Stimulated activated CD8-positive, alpha-beta memory T cell treated with anti-CD3 and anti-CD28 coated beads, Interleukin-15, amount 100 ng/mL, for 4 hours (primary cell): ENCODE results near the gene USP35.
"Not testable (repeated sequence)": the region's sequence is repeated elsewhere in the genome, so short reads cannot be mapped to it uniquely, and the experiment has no call there.

Experiments used
- DNase-seq, 2 donors: peaks; one replicate each; pipeline ENCODE4 v3.0.0-alpha.2; 2020; ENCODE audit warnings: low read depth in 2 of 2

Gene USP35

DNA sequence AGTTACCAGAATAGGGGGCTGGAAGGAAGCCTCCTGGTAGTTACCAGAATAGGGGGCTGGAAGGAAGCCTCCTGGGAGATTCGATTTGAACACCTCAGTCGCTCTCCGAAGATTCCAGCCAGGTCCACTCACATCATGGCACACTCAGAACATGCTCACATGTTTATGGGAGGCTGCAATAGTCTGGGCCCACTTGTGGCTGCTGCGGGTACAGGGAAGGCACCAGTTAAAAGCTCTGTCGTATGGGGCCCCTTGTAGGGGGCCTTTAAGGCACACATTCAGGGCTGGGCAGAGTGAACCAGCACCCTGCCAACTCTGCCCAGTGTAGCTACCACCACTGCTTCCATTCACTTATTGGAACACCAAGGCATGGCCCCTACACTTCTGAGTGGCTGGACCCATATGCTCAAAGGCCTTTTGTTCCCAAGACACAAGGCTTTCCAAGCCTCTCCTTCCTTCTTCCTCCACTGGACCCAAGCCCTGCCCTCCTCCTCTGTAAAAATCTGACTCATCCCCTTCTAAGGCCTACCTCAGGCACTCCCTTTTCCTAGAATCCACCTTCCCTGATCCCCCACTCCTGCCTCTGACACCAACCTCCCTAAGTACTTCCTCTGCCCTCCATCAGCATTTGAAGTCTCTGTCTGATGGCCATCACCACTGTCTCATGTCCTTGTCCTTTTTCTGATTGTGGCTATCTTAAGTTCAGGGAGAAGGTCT, 28.0 kb downstream of the USP35 start:
- DNase-seq: no peak

DNA sequence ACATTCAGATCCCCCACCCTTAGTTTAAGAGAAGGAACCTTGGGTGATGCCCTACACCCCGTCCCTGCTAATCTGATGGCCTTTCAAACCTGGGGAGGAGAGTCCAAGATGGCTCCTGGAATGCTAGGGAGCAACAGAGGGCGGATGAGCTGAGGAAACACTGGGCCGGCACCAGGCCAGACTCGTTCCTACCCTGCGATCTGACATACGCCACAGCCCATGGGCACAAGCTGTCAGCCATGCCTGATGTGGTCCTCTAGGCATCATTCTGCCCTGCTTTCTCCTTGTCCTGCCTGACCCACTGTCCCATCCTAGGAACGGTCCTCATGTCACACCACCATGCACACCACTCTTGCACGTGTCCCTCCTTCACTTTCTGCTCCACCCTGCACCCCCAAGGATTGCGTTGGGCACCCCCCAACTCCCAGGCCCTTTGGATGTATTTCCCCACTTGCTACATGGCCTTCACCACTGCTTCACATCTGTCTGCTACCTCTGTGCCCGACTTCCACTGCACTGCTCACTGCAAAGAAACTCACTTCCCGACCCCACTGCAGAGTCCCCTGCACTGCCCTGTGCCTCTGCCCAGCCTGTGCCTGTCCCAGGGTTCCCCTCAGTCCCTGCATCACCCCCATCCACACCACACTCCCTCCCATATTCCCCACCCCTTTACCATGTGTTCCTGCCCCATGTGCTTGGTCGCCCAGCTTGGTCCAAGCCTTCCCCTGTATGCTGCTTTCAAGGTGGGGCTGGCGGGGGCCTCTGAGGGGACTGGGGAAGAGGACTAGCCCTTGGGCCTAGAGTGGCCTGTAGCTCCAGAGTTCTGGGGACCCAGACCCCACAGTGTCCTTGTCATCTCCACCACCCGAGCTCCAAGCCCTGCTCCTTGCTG, 29.2 kb downstream of the USP35 start:
- DNase-seq: no peak

DNA sequence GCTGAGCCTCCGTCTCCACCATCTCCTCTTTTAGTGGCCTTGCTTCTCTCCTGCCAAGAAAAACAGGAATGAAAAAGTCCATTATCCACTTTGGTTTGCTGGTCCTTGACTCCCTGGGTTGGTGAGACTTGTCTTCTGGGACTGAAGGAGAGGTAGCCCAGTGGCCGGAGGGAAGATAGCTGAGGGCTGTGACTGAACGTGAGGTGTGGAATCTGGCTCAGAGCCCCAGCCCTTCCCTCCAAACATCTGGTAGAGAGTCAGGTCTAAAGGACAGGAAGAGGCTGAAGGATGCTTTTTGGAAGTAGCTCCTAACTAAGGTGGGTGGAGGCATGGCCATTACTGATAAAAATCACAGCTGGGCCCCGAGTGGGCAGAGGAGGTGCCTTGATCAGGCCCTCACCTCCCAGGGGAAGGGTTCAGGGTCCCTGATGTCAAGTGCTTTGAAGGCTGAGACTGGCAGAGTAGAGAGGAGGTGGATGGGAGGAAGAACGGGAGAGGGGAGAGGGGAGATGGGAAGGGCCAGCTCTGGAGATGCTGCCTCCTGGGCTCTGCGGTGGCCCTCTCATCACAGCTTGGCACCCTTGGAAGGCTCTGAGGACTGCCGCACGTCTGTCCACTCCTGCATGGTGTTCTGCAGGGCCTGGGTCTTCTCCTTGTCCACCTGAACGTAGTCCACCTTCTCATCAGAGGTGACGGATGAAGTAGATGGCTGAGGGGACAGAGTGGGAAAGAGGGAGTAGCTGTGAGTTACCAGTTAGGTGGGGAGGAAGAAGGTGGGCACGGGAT, 30.2 kb downstream of the USP35 start:
- no peak for DNase-seq

DNA sequence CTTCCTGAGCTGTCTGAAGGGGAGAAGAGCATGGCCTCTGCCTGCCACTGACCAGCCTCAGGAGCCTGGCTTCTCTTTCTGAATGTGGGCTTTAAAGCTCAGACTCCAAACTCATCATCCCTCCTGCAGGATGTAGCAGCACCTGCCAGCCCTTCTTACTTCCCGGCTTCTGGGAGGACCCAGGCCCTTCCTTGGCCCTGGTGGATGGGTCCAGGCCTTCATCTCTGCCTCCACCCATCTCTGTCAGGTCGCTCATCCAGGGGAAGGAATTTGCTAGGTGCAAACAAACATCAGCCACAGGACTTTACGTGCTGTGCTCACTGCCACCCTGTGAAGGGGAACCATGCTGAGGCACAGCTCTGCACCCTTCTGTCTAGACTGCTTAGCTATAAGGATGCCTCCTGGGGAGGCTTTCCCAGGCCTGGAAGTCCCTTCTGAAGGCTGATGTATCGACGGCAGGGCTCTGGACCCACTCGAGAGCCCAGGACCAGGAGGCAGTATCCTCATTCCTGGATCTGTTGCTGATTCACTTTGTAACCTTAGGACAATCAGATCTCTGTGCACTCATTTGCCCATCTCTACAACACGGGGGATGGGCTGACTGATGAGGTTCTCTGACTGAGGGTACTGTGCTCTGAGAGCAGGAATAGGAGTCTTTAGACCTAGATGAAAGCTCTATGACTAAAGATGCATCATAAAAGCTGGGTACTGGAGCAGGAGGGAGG, 30.9 kb downstream of the USP35 start:
- DNase-seq: no peak

DNA sequence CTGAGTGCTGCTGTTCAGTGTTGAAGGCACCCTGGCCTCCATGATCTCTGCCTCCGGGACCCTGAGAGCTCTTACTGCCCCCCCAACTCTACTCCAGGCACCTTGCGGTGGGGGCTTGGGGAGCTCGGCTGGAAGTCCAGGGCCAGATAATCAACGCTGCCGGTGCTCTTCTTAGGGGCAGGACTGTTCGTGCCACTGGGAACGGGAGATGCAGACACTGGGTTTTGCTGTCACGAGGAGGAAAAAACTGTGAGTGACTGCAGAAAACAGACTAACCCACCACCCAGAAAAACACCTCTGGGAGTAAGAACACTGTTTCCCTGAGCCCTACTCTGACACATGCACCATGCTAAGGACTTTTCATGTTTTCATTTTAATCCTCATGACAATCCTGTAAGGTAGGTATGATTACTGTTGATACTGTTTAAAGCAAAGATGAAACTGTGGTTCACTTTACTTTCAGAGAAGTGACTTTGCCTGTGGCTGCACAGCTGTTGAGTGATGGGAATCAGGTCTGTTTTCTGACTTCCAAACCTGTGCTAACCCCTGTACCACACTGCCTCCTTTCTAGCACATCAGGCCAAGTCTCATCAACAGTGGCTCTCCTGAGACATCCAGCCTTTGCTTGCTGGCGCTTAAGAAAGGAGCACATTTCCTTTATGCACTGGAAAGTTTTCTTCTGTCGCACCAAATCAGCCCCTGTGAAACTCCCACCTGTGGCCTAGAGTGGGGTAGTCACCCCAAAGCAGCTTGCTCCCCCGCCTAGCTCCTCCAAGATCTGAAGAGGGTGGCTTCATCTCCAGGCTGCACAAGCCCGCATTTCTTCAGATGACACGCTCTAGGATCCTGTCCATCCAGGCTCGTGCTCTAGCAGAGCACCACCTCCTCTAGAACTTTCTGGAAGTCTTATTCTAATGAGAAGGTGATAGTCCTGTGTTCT, 31.8 kb downstream of the USP35 start:
- DNase-seq: no peak

DNA sequence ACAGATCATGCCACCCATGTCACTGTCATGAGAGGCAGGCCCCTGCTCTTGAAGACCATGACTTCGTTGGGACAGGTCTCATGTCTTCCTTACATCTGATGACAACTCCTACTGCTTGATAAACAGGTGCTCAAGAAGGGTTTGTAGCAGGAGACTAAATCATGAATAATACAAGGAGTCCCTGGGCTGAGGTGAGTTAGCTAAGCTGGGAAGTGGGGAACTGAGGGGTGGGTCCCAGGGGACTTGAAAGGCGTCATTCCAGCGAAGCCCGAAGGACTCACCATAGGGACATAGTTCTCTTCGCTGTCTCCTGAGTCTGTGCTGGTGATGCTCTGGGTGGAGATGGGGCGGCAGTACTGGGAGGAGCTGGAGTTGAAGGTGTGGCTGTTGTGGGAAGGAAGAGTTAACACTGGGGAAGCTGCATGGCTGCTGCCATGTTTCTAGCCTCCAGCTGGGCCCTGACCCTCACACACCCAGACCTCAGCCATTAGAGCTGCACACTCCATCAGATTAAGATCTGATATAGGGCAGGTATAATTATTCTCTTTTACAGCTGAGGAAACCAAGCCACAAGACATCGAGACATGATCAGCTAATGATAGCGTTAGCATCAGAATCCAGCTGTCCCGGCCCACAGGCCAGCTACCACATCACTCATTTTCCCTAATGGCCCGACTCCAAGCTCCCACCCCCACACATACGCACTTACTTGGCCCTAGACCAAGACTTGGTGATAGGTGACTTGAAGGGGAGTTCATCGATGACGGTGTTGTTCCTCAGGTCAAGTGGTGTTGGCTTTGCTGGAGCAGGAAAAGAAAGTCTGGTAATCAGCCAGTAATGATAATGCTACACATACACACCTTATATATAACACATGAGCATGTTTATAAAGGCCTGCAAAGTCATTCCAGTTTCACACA, 32.9 kb downstream of the USP35 start:
- no peak for DNase-seq

DNA sequence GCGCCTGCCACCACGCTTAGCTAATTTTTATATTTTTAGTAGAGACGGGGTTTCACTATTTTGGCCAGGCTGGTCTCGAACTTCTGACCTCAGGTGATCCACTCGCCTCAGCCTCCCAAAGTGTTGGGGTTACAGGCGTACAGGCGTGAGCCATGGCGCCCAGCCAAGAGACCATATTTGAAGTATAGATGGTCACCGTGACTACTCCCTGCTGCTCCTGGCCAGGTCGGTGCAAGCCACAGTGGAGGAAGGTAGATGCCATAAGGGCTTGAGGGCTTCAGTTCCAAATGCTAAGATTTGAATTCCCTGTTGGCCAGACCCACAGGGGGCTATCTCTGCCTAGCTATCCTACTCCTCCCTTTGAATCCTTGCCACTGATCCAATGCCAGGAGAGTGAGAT, 34.0 kb downstream of the USP35 start:
- DNase-seq: not testable (repeated sequence)

DNA sequence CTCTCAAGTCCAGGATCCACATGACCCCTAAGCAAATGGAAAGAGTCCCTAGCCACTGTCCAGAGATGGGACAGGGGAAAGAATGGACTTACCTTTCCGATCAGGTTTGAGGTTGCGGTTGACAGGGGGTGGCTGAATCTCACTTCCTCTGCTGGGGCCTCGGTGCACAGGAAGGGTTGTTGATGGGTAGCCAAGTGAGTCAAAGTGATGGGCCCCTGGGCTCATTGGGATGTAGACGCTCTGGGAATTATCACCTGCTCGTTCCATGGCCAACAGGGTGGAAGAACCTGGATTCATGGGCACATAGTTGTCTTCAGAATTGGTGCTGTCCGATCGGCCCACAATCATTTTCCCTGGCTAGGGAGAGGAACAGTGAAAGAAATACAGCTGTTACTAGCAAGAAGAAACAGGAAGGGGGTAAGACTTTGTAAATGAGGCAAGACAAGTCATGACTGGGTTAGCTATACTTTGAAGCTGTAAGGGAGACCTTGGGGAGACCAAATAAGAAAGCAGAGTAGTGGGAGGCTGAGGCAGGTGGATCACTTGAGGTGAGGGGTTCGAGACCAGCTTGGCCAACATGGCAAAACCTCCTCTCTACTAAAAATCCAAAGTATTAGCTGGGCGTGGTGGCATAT, 34.7 kb downstream of the USP35 start:
- no peak for DNase-seq

DNA sequence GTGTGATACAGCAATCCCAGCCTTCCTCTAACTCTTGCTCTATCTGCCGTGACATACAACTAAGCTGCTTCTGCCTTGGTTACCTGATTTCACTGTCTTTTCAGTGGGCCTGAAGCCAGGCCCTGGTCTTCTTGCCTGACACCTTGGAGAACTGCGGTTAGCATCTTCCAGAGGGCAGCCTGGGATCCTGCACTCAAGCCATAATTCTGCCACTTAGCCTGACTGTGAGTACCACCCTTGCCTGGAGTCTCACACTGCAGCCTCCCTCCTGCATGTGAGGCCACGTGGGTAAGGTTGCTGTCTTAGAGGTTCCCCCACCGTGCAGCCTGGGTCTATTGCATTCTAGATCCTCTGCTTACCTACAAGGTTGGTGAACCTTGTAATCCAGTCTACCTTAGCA, 35.8 kb downstream of the USP35 start:
- DNase-seq: no peak

DNA sequence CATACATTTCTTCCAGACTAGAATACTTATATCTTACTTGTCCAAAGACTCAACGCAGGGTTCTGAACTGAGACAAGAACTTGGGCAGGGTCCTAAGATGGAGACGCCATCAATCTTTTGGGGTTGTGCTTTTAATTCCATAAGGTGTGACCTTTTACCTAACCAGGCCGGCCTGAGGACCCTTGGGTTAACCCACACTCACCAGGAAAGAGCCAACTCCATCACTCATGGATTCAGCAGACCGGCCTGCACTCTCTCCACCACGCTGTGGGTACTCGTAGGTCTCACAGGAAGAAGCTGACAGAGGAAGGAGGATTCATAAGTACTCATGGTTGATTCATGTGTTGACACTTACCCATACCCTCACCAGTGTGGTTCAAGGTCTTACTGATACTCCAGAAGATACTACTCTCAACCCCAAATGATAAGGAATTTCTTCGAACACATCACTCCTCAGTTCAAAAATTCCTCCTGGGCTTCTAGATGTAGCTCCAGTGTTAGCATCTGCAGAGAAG, 36.2 kb downstream of the USP35 start:
- no peak for DNase-seq

DNA sequence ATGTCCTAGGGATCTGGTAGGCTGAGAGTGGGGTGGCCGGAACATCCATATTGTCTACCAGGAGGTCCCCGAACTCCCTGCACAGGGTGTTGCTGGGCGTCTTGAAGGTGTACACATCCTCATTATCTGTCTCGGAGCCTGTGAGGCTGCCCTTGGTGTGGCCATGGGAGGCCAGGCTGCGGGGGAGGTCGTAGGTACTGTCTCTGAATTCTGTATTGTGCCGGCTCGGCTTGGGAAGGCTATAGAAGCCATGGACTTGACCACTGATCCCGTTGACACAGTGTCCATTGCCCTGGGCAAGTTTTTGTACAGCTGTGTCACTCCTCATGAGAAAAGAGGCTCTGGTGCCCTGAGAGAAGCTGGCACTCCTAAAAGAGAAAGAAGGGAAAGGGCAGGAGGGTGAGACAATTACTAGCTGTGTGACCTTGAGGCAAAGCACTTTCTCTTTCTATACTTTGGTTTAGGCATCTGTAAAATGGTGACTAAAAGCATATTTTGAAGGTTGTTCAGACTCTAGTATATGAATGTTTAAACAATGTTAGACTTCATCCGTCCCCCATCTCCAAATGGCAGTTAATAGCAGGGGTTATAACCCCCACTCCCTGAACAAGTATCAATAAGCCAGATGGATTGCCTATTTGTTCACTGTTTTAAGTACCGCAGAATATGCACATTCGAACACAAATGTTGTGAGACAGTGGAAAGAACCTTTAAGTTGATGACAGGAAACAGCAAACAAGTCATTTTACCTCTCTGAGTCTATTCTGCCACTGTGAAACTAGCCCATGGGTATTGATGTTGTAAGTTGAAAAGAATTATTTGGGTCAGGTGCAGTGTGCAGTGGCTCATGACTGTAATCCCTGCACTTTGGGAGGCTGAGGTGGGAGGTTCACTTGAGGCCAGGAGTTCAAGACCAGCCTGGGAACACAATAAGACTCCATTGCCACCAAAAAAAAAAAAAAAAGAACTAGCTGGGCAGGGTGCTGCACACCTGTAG, 38.3 kb downstream of the USP35 start:
- DNase-seq: no peak

DNA sequence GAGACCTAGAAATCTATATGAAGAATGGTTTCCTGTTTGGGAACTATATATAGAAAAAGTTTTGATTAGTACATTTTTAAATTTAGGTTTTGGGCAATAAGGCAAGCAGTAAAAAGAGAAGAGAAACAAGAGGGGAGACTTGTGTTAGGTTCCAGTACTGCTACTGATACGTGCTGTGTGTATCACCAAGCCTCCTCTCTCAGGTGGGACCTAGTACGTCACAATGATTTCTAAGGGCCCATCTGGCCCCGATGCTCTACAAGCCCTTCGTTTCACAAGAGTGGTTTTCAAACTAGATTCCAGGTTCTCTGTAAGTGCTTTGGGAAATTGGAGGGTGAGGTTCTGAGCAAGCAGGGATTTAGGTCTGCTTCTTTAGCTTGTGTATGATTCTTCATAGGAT, 39.2 kb downstream of the USP35 start:
- no peak for DNase-seq

DNA sequence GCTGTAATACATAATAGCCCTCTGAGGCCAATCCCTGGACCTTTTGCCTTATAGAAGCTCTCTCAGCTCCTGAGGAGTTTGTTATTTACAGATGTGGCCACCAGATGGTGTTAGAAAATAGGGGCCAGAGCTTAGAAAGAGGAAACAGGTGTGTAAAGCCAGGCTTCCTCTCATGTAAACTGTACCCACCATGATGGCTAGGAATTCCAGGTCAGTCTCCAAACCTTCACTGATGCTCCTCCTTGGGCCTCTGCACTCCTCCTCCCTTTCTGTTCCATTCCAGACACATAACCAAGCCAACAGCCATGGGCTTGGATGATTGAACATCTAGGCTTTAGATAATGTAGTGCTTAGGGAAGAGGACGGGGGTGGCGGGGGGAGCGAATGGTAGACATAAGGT, 39.7 kb downstream of the USP35 start:
- no peak for DNase-seq

DNA sequence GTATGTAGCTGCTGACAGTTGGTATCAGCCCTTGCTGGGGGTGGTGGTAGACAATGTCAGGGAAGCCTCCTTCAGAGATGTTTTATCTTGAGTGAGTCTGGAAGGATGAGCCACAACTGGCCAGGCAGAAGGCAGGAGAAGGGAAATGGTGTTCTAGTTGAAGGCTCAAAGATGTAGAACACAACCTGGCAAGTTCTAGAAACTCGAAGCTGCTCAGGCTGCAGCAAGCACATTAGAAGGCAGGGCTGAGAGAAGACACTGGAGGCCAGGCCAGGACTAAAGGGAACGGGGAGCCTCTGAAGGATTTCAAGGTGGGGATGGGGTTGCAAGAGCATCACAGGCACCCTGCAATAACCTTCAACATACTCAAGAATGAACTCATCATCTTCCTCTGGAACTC, 40.4 kb downstream of the USP35 start:
- no peak for DNase-seq

DNA sequence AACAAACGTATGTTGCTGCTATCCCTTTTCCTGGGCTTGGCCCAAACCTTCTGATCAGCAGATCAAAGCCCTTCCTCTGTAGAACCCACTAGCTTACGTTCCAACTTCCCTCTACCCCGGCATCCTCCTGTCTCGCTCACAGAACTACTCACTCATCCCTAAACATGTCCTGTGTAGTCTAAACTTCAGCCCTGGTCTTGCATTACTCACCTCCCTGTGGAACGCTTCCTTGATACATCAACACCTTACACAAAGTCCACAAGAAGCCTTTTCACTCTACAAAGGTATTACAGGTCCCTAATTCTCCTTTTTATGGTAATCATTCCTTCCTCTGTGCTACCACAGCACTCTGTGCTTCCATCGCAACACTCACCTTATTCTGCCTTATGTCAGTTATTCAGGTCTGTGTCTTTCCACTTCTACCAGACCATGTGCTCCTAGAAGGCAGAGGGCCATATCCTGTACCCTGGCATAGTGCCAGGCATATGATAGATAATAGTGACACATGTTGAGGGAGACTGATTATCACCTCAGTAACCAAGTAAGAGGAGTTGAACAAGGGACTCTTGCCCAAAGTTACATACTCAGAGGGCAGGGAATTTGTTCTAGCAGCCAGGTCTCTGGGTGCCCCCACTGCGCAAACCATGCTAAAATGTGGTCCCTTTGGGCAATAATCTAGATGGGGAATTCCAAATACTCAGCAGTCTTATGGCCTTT, 41.6 kb downstream of the USP35 start:
- no peak for DNase-seq

DNA sequence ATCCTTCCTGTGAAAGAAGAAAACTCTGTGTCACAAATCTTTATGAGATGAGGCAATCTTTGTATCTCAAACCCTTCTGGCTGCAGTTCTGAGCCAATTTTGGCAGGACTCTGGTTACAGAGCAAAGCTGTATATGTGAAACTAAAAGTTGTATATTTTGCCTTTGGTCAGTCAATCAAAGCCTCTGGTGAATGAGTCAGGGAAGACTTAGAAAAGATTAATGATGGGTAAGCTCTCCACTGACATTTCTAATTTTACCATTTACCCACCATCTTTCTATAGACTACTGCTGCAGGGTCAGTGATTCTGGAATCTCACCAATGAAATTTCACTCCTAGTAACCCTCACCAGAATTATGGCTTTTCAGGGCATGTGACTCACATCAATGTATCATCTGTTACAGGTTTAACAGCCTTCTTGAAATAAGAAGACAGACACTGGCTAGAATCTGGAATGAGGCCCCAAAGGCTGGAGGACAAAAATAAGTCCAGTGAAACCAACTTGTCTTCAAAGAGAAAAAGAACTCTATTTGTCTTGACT, 43.3 kb downstream of the USP35 start:
- DNase-seq: no peak

DNA sequence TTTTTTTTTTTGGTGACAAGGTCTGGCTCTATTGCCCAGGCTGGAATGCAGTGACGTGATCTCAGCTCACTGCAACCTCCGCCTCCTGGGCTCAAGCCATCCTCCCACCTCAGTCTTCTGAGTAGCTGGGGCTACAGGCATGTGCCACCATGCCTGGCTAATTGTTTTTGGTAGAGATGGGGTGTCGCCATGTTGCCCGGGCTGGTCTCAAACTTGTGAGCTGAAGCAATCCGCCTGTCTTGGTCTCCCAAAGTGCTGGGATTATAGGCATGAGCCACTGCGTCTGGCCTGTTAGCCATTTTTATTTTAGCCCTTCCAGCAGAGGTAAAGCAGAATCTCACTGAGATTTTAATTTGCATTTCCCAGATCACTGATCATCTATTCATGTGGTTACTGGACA, 44.3 kb downstream of the USP35 start:
- DNase-seq: not testable (repeated sequence)
